ENCODE results near the gene PXK.

The PXK gene

DNA sequence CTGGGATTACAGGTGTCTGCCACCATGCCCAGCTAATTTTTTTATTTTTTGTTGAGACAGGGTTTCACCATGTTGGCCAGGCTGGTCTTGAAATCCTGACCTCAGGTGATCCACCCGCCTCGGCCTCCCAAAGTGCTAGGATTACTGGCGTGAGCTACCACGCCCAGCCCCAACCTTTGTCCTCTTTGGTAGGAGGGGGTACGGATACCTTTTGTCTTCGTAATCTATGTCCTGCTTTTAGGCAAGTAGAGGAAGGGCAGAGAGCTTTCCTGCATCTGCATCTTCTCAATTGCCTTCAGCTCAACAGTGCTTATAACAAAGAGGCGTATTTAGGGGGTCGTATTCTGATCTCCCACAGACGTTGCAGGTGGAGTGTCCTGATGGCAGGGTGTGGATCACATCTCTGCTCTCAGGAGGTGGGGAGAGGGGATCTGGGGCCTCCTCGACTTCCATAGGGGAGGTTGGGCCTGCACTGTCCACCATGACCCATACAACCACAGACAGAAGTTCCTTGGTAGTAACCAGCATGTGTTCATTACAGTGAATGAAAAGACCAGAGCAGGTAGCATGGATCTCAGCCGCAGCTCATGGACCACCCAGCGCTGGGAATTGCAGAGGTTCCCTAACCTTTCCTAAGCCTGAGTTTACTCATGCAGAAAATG is 137.8 kb downstream of the PXK start:
- ATAC-seq, result no peak

DNA sequence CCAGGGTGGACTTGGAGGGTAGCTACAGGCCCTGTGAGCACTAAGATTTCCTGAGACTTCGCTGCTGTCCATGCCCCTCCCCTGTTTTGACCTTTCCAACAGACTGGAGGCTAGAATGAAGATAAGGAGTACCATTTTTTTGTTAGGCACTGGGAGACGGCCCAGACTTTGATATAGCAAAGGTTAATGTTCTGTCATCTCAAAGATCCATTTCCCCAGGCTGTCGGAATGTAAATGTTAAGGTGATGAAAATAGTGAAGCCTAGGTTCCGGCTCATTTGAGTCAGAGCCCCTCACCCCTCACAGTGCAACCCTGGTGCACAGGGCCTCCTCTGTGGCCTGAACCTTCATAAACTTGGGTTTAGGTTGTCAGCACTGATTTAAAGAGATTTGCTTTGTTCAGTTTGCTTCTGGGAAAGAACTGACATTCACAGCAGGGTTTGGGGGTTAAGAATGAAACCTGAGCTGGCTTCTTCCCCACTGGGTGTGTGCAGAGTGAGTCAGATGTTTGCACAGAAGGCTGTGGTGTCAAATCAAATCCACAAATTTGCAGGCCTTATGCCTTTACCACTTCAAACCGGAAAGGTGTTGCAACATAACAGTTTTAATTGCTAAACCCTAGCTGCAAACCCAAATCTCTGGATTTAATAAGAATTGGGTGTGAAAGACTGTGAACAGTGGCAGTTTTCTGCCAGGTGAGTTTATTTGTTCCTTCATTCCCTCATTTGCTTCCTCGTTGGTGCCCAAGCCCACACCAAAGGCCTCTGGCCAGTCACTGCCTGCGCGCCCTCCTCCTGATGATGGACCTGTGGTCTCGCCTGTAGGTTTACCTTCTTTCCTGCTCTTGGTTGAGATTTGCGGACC is 138.6 kb downstream of the PXK start:
- ATAC-seq, result peak; percentile 85 to 91

DNA sequence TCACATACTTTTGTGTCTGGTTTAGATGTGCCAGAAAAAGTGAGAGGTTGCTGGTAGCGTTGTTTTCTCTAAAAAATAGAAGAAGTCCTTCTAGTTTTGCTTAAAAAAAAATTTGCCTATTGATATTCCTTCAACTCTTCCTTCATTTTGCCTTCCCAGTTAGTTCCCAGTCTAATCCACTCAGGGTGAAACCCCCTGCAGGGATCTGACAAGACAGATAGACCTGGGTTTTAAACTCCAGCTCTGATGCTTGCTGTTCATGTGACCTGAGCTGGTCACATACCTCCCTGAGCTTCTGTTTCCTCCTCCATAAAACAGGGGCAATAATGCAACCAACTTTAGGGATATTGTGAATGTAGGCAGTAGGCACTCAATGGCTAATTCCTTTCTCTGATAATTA is 140.6 kb downstream of the PXK start:
- no peak for ATAC-seq

DNA sequence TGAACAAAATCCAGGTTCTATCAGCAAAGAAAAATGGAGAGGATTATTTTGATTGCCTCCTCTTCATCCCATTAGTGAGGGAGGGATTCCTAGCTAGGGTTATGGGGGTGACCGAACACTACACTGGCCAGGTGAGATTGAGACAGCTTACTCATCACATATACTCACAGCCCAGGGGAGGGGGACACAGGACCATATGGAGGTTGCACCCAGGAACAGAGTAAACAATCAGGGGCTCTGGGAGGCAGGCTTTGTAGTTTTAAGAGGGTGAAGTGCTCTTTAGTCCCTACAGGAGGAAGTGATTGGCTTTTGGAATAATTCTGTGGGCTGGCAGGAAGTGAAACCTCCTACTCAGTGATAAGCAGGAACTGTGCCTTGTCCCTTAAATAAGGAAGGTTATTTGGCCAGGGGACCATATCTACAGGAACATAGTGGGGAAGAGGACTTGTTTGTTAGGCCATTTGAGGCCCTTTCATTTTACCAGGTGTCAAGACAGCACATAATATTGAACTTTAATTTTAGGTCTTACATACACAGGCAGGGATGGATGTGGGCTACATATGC is 141.7 kb downstream of the PXK start:
- no peak for ATAC-seq

DNA sequence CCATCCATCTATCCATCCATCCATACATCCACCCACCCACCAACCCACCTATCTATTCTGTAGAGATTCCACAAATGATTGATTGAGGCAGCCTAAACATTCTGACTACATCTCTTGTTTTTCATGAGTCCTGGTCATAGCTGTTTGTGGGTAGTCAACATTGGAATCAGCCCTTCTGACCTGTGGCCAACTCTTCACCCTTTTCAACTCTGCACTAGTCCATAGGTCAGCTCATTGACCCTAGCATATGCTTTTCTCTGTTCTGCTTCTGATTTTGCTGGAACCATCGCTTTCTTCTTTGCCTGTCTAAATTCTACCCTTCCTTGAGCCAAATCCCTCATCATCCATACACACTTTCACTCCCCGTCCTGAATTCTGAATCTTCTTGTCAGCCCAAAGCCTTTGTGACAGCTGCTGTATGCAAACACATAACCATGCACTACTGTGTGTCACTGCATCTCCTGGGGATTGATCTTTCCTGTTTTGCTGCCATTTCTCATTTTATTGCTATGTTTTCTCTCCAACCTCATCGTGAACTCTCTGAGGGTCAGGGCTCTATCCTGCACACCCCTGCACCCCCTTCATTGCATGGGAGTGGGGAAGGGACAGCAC is 142.4 kb downstream of the PXK start:
- no peak for ATAC-seq
